H1 (cell line): ENCODE results near the gene NXT1. TPM values are rescaled to one million over a fixed set of nuclear protein-coding genes. Genes with fewer than 3 reads are reported as not detected.

Source experiments
- CTCF ChIA-PET: fragments of 300-600 bp; sonication (Branson Sonifier 250); formaldehyde crosslinking; loops from one replicate; lab custom pipeline; 2021; ENCODE audit not compliant: partially characterized antibody; lab: Charles Lee
- POLR2A ChIA-PET: fragments of 300-600 bp; sonication (Branson Sonifier 250); formaldehyde crosslinking; loops from one replicate; lab custom pipeline; 2021; ENCODE audit warnings: inconsistent platforms; ENCODE audit not compliant: partially characterized antibody; lab: Charles Lee
- DNase-seq, 2 experiments: peaks; one replicate each; pipeline versions ENCODE4 v3.0.0 to v3.0.0-alpha.2; 2010 to 2022; ENCODE audit warnings: low spot score in 2 of 2, low read depth in 1 of 2, mixed read lengths in 1 of 2
- FAIRE-seq: peaks from 2 replicates; lab custom pipeline; 2011; peaks lifted over from hg19 to GRCh38; lab: Jason Lieb, UNC
- H2AFZ ChIP-seq: 2 replicates; pipeline ENCODE4 v1.8.1; 2012; ENCODE audit warnings: low read length, inconsistent platforms
- H2AK5ac ChIP-seq: 2 replicates; pipeline ENCODE4 v1.6.1; 2013; ENCODE audit warnings: low read depth, low read length
- H2BK120ac ChIP-seq: replicated peaks from 2 replicates; pipeline ENCODE3; 2013; ENCODE audit warnings: low read depth, low read length, inconsistent platforms
- H2BK12ac ChIP-seq: 2 replicates; pipeline ENCODE4 v1.6.1; 2013; ENCODE audit warnings: low read depth, low read length
- H2BK15ac ChIP-seq: 2 replicates; pipeline ENCODE4 v1.6.1; 2013; ENCODE audit warnings: low read length
- H2BK20ac ChIP-seq: 2 replicates; pipeline ENCODE4 v1.6.1; 2013; ENCODE audit warnings: low read length
- H2BK5ac ChIP-seq: 2 replicates; pipeline ENCODE4 v1.6.1; 2013; ENCODE audit warnings: low read depth, low read length
- H3K14ac ChIP-seq: 2 replicates; pipeline ENCODE4 v1.6.1; 2013; ENCODE audit warnings: inconsistent platforms; ENCODE audit not compliant: insufficient read length
- H3K18ac ChIP-seq: 2 replicates; pipeline ENCODE4 v1.6.1; 2013; ENCODE audit warnings: low read length; ENCODE audit errors: extremely low read depth
- H3K23ac ChIP-seq: 2 replicates; pipeline ENCODE4 v1.6.1; 2013; ENCODE audit warnings: inconsistent platforms; ENCODE audit not compliant: insufficient read length
- H3K23me2 ChIP-seq: 2 replicates; pipeline ENCODE4 v1.6.1; 2013; ENCODE audit warnings: low read depth, low read length
- H3K27ac ChIP-seq: 2 replicates; pipeline ENCODE4 v1.6.1; 2011; ENCODE audit warnings: low read depth, low read length, inconsistent platforms
- H3K27me3 ChIP-seq, 4 experiments: replicated peaks in 1 of 4; 1 replicate in 1 of 4; 2 replicates in 3 of 4; pipeline versions ENCODE4 v1.6.1 to v1.8.1; 2011 to 2013; ENCODE audit warnings: low read length in 3 of 4, mild to moderate bottlenecking in 3 of 4, inconsistent platforms in 2 of 4, mixed read lengths in 2 of 4, moderate library complexity in 1 of 4; ENCODE audit not compliant: control insufficient read depth in 3 of 4, insufficient read depth in 3 of 4; ENCODE audit errors: extremely low read depth in 1 of 4
- H3K36me3 ChIP-seq, 4 experiments: 2 replicates each; pipeline versions ENCODE4 v1.6.1 to v1.8.1; 2011 to 2013; ENCODE audit warnings: mild to moderate bottlenecking in 4 of 4, low read length in 3 of 4, moderate library complexity in 2 of 4, control low read depth in 1 of 4, inconsistent platforms in 1 of 4; ENCODE audit not compliant: insufficient read depth in 4 of 4, control insufficient read depth in 2 of 4
- H3K4ac ChIP-seq: replicated peaks from 2 replicates; pipeline ENCODE3; 2013; ENCODE audit warnings: low read length, low read depth, mixed read lengths, inconsistent platforms; ENCODE audit not compliant: insufficient read length
- H3K4me1 ChIP-seq, 4 experiments: replicated peaks in 1 of 4; 1 replicate in 1 of 4; 2 replicates in 3 of 4; pipeline versions ENCODE4 v1.6.1 to v1.8.1; 2011 to 2013; ENCODE audit warnings: low read length in 3 of 4, inconsistent platforms in 2 of 4, mixed read lengths in 1 of 4; ENCODE audit not compliant: insufficient read depth in 4 of 4, control insufficient read depth in 3 of 4
- H3K4me2 ChIP-seq, 2 experiments: 2 replicates each; pipeline versions ENCODE4 v1.6.1 to v1.8.1; 2011 to 2013; ENCODE audit warnings: low read depth in 2 of 2, low read length in 2 of 2, control low read depth in 1 of 2, inconsistent platforms in 1 of 2, mild to moderate bottlenecking in 1 of 2; ENCODE audit not compliant: insufficient read depth in 1 of 2
- H3K4me3 ChIP-seq, 4 experiments: fragments of 200-600, 300-600 bp in 1 of 4; sonication (generic), shearing (Covaris generic), sonication (Bioruptor Twin) in 1 of 4; 2 replicates each; pipeline versions ENCODE4 v1.5.1 to v1.8.1; 2011 to 2016; ENCODE audit warnings: low read length in 4 of 4, low read depth in 3 of 4, control low read depth in 2 of 4, inconsistent platforms in 2 of 4, mild to moderate bottlenecking in 2 of 4, mixed read lengths in 1 of 4, moderate library complexity in 1 of 4; ENCODE audit not compliant: insufficient read depth in 2 of 4; ENCODE audit errors: extremely low read depth in 1 of 4
- H3K56ac ChIP-seq: replicated peaks from 2 replicates; pipeline ENCODE3; 2013; ENCODE audit warnings: low read depth, mild to moderate bottlenecking, mixed read lengths, low read length, inconsistent platforms; ENCODE audit not compliant: insufficient read length
- H3K79me1 ChIP-seq: 2 replicates; pipeline ENCODE4 v1.6.1; 2013; ENCODE audit warnings: low read depth, low read length, control low read depth
- H3K79me2 ChIP-seq, 2 experiments: 2 replicates each; pipeline versions ENCODE4 v1.6.1 to v1.8.1; 2012 to 2013; ENCODE audit warnings: low read length in 2 of 2, mild to moderate bottlenecking in 2 of 2, inconsistent platforms in 1 of 2; ENCODE audit not compliant: insufficient read depth in 2 of 2, control insufficient read depth in 1 of 2
- H3K9ac ChIP-seq, 4 experiments: replicated peaks in 1 of 4; 1 replicate in 1 of 4; 2 replicates in 3 of 4; pipeline versions ENCODE4 v1.6.1 to v1.8.1; 2011 to 2013; ENCODE audit warnings: low read depth in 3 of 4, low read length in 3 of 4, control low read depth in 2 of 4, mild to moderate bottlenecking in 2 of 4, moderate library complexity in 2 of 4, inconsistent platforms in 1 of 4; ENCODE audit errors: extremely low read depth in 1 of 4
- H3K9me3 ChIP-seq, 2 experiments: 2 replicates each; pipeline versions ENCODE4 v1.6.1 to v1.8.1; 2012 to 2013; ENCODE audit warnings: mild to moderate bottlenecking in 2 of 2, moderate library complexity in 2 of 2, control low read depth in 1 of 2, inconsistent platforms in 1 of 2, low read depth in 1 of 2, low read length in 1 of 2, mixed read lengths in 1 of 2; ENCODE audit not compliant: insufficient read depth in 2 of 2
- H4K20me1 ChIP-seq, 2 experiments: replicated peaks in 1 of 2; 2 replicates each; pipeline versions ENCODE3 to v1.8.1; 2011 to 2013; ENCODE audit warnings: inconsistent platforms in 2 of 2, low read length in 2 of 2, mild to moderate bottlenecking in 1 of 2; ENCODE audit not compliant: insufficient read depth in 2 of 2, control insufficient read depth in 1 of 2
- H4K5ac ChIP-seq: 2 replicates; pipeline ENCODE4 v1.6.1; 2013; ENCODE audit warnings: low read length, low read depth, mixed read lengths, inconsistent platforms; ENCODE audit not compliant: insufficient read length
- H4K8ac ChIP-seq: 2 replicates; pipeline ENCODE4 v1.8.0; 2013; ENCODE audit warnings: mild to moderate bottlenecking, moderate library complexity, low read length, inconsistent platforms; ENCODE audit not compliant: insufficient read depth; ENCODE audit errors: extremely low read depth
- H4K91ac ChIP-seq: replicated peaks from 2 replicates; pipeline ENCODE3; 2013; ENCODE audit warnings: low read length, mixed read lengths, inconsistent platforms; ENCODE audit not compliant: insufficient read length
- BACH1 ChIP-seq: IDR thresholded peaks from 2 replicates; pipeline ENCODE4 v1.6.1; 2012; ENCODE audit warnings: low read length, improper control_type of control experiment
- BCL11A ChIP-seq, 2 experiments: IDR thresholded peaks; one replicate each; pipeline ENCODE4 v1.6.1; 2011; ENCODE audit warnings: low read depth in 2 of 2, low read length in 2 of 2, mild to moderate bottlenecking in 2 of 2
- HDAC6 ChIP-seq: IDR thresholded peaks from one replicate; pipeline ENCODE4 v1.7.1; 2012; ENCODE audit warnings: low read depth, mild to moderate bottlenecking, inconsistent platforms, low read length, moderate library complexity
- KDM1A ChIP-seq: fragments of 200-600, 300-600 bp; sonication (generic); IDR thresholded peaks from 2 replicates; pipeline ENCODE4 v1.7.1; 2016; ENCODE audit warnings: mild to moderate bottlenecking, low read length, borderline replicate concordance
- SIRT6 ChIP-seq: IDR thresholded peaks from one replicate; pipeline ENCODE4 v1.7.1; 2012; ENCODE audit warnings: low read length, inconsistent platforms
- SRF ChIP-seq: IDR thresholded peaks from 2 replicates; pipeline ENCODE4 v1.6.1; 2011; ENCODE audit warnings: mild to moderate bottlenecking, low read depth, low read length, moderate library complexity
- ZNF274 ChIP-seq: IDR thresholded peaks from 2 replicates; pipeline ENCODE4 v1.7.0; 2012; ENCODE audit warnings: low read length, borderline replicate concordance; ENCODE audit errors: extremely low read depth
- WGBS, 2 experiments: shearing (Covaris generic) in 1 of 2; methylation state at CpG; one replicate each; pipeline versions ENCODE4 v1.1.6 to v1.1.7; 2013 to 2015; ENCODE audit warnings: low lambda C conversion rate in 2 of 2, mixed read lengths in 2 of 2, inconsistent platforms in 1 of 2, low coverage in 1 of 2, missing lambda C conversion rate in 1 of 2; ENCODE audit not compliant: insufficient replicate concordance in 2 of 2, insufficient coverage in 1 of 2, insufficient read length in 1 of 2; ENCODE audit errors: extremely low coverage in 1 of 2, missing lambda C conversion rate in 1 of 2; 5-methylcytosine and 5-hydroxymethylcytosine counted together
- polyA plus RNA-seq, 7 experiments: library from polyadenylated mRNA; depleted of rRNA in 3 of 7; stranded (reverse) in 5 of 7; unstranded in 2 of 7; fragments of >200 nt in 5 of 7; fragments of 200-250 nt in 2 of 7; gene quantifications; 1 replicate in 5 of 7; 2 replicates in 1 of 7; 4 replicates in 1 of 7; pipeline versions ENCODE4 v1.2.1 to v1.2.3, GENCODE V29; 2011 to 2013; ENCODE audit warnings: missing spikeins in 2 of 7, mixed read lengths in 2 of 7
- total RNA-seq: library from RNA; stranded (reverse); fragmentation: NEBNext Ultra II Directional; extraction: Animal tissue kit (Norgen Biotek cat#: 25700); gene quantifications from 2 replicates; pipeline ENCODE4 v1.2.1, GENCODE V29; 2021

The NXT1 gene
- total and polyA plus RNA-seq, 2 of the 8 experiments (the other 6 are each of a cell fraction or from before 2014, with no cell fraction given), result 23.1 to 26.5 TPM

DNA sequence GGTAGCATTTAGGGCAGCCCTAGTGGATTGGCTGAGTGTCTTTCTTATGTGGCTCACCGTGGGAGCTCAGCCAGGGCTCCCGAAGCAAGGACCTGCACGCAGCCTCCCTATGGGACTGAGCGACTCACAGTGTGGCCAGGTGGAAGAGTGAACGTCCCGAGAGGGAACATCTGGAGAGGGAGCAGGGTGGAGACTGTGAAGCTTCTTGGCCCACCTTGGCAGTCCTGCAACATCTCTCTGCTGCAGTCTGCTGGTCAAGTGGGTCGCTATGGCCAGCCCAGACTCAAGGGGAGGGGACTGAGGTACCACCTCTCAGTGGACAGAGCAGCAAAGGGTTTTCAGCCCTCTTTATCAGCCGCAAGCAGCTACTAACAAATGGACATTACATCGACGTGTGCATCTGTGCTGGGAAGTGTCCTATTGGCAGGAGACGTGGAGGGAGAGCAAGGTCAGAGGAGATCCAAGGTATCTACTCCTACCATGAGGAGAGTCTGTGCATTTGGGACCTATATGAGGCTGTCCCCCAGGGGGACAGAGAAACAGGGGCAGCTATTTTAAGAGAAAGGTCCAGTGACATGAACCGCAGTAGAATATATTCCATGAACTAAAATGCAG, 49.0 kb upstream of the NXT1 start:
- Histone ChIP-seq H3K27me3 (no peaks in the 10 kb centered on the region), H3K56ac (no peak overlapping the region), H3K79me1 (peaks cover 2% of the 10 kb centered on the region), H3K4me3 (no peak overlapping the region), H3K4me1 (peaks cover 0 to 5% (median 1%) of the 10 kb centered on the region in 4 experiments; a peak in 2 of 7 replicates), H2AK5ac (no peak overlapping the region), H2BK120ac (no peak overlapping the region), H3K27ac (no peak overlapping the region), H2BK20ac (no peak overlapping the region), H3K4me2 (no peak overlapping the region), H3K9me3 (no peaks in the 10 kb centered on the region), H4K8ac (no peak overlapping the region), H4K5ac (no peak overlapping the region), H3K36me3 (no peaks in the 10 kb centered on the region), H3K23ac (no peak overlapping the region), H2BK12ac (no peak overlapping the region), H3K79me2 (no peaks in the 10 kb centered on the region), H2BK15ac (no peak overlapping the region), H3K18ac (no peak overlapping the region), H4K91ac (no peak overlapping the region), H3K23me2 (no peaks in the 10 kb centered on the region), H3K4ac (no peak overlapping the region), H2BK5ac (no peak overlapping the region), H3K9ac (no peak overlapping the region), H2AFZ (no peak overlapping the region), H3K14ac (no peak overlapping the region), H4K20me1 (no peaks in the 10 kb centered on the region)
- WGBS, 2 experiments, result 95% methylated on average over 12 of the region's 12 CpGs; no CpG with 5 or more reads in 1 of the 2 experiments
- TF ChIP-seq BACH1 (no peak), KDM1A (no peak), HDAC6 (no peak), ZNF274 (no peak), SIRT6 (no peak), BCL11A (IDR thresholded peaks at IDR 0.05; ENCODE audit: low read depth in 2 of 2, low read length in 2 of 2) (no peak), SRF (no peak)
- DNase-seq (no peak), FAIRE-seq (no peak)
- ChIA-PET CTCF (interaction anchor here (1.1 to 2.2 kb wide), 5 partner anchors 19 to 250 kb away, joined by 3 to 8 read pairs (median 7); no protein-coding TSS in a partner anchor), POLR2A (no interaction called here)
